ENCODE data around the gene SPATA13.
"Not testable (repeated sequence)": the region's sequence is repeated elsewhere in the genome, so short reads cannot be mapped to it uniquely, and the experiment has no call there.

DNA sequence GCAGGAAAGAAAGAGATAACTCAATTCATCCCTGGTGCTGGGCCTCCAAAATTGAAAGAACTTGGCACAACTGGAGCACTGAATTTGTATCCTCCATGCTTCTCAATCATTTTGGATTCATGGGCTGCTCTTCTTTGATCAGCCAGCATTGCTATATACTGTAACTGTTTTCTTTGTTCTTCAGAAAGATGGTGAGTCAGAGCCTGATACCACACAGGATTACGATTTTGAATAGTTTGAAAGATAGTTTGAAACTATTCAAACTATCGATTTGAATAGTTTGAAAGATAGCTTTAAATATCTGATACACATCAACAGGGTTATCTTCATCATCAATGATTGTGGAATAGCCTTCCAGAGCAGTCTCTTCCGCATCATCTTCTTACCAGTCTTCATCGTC, 38.5 kb upstream of the SPATA13 start:
- not testable (repeated sequence) for TF ChIP-seq SNAI2 (CRISPR knock-in tag; IDR thresholded peaks at IDR 0.05); BACH2 (CRISPR knock-in tag; IDR thresholded peaks at IDR 0.05; ENCODE audit: borderline replicate concordance); ARNTL (CRISPR knock-in tag; IDR thresholded peaks at IDR 0.05; ENCODE audit: borderline replicate concordance, low read depth); ZFP30 (CRISPR knock-in tag; IDR thresholded peaks at IDR 0.05); ESRRG (CRISPR knock-in tag; IDR thresholded peaks at IDR 0.05); OSR1 (CRISPR knock-in tag; IDR thresholded peaks at IDR 0.05); ZNF70 (CRISPR knock-in tag; IDR thresholded peaks at IDR 0.05); RARB (CRISPR knock-in tag; IDR thresholded peaks at IDR 0.05); ZNF565 (CRISPR knock-in tag; conservative IDR thresholded peaks at IDR 0.05; ENCODE audit: low read depth); GLIS3 (CRISPR knock-in tag; IDR thresholded peaks at IDR 0.05); ZNF8 (CRISPR knock-in tag; IDR thresholded peaks at IDR 0.05)
- TF ChIP-seq, protein P1, sequence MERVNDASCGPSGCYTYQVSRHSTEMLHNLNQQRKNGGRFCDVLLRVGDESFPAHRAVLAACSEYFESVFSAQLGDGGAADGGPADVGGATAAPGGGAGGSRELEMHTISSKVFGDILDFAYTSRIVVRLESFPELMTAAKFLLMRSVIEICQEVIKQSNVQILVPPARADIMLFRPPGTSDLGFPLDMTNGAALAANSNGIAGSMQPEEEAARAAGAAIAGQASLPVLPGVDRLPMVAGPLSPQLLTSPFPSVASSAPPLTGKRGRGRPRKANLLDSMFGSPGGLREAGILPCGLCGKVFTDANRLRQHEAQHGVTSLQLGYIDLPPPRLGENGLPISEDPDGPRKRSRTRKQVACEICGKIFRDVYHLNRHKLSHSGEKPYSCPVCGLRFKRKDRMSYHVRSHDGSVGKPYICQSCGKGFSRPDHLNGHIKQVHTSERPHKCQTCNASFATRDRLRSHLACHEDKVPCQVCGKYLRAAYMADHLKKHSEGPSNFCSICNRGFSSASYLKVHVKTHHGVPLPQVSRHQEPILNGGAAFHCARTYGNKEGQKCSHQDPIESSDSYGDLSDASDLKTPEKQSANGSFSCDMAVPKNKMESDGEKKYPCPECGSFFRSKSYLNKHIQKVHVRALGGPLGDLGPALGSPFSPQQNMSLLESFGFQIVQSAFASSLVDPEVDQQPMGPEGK (CRISPR knock-in tag; IDR thresholded peaks at IDR 0.05; ENCODE audit: borderline replicate concordance) = not testable (repeated sequence)
- TF ChIP-seq, protein P2, sequence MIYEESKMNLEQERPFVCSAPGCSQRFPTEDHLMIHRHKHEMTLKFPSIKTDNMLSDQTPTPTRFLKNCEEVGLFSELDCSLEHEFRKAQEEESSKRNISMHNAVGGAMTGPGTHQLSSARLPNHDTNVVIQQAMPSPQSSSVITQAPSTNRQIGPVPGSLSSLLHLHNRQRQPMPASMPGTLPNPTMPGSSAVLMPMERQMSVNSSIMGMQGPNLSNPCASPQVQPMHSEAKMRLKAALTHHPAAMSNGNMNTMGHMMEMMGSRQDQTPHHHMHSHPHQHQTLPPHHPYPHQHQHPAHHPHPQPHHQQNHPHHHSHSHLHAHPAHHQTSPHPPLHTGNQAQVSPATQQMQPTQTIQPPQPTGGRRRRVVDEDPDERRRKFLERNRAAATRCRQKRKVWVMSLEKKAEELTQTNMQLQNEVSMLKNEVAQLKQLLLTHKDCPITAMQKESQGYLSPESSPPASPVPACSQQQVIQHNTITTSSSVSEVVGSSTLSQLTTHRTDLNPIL (CRISPR knock-in tag; IDR thresholded peaks at IDR 0.05; ENCODE audit: low read depth) = not testable (repeated sequence)

Data from SK-N-SH treated with all-trans-retinoic acid at 6 μM for 48 hours (cell line).